Cardiac fibroblast (primary cell): Measurements from ENCODE around the gene TTLL12.

Source experiments
- DNase-seq, 2 donors: peaks; one replicate each; pipeline versions ENCODE4 v3.0.0 to v3.0.0-alpha.2; 2010; ENCODE audit warnings: low read depth in 2 of 2
- H3K4me3 ChIP-seq, 2 donors: replicated peaks in 1 of 2; 1 replicate in 1 of 2; 2 replicates in 1 of 2; pipeline ENCODE4 v1.5.1; 2011; ENCODE audit warnings: low read depth in 2 of 2, low read length in 2 of 2, mild to moderate bottlenecking in 2 of 2, moderate library complexity in 1 of 2
- CTCF ChIP-seq: IDR thresholded peaks from one replicate; pipeline ENCODE4 v1.5.1; 2011; ENCODE audit warnings: low read depth, mild to moderate bottlenecking, low read length, inconsistent platforms

Gene TTLL12

GRCh38 chr22:43181321-43182076 lies 5.4 kb downstream of the TTLL12 start:
- TF ChIP-seq CTCF: no peak
- H3K4me3 ChIP-seq: no peak overlapping the region

GRCh38 chr22:43180670-43181069 lies 6.3 kb downstream of the TTLL12 start:
- DNase-seq: no peak
- H3K4me3 ChIP-seq: no peak overlapping the region
- TF ChIP-seq CTCF: no peak

More at GRCh38 chr22:43181321-43182076, 5.4 kb downstream of the TTLL12 start:
- DNase-seq: no peak

GRCh38 chr22:43179911-43180195 lies 7.1 kb downstream of the TTLL12 start:
- no peak overlapping the region for H3K4me3 ChIP-seq
- no peak for TF ChIP-seq CTCF
- DNase-seq: no peak

GRCh38 chr22:43179146-43179910 lies 7.6 kb downstream of the TTLL12 start:
- no peak for DNase-seq
- TF ChIP-seq CTCF: no peak
- no peak overlapping the region for H3K4me3 ChIP-seq

- TF ChIP-seq CTCF: no peak
- H3K4me3 ChIP-seq: no peak overlapping the region
- no peak for DNase-seq
These were observed 9.5 kb downstream of the TTLL12 start for GRCh38 chr22:43177479-43177878.

- H3K4me3 ChIP-seq: no peak overlapping the region
- TF ChIP-seq CTCF: no peak
- DNase-seq: no peak
These were observed 10.8 kb downstream of the TTLL12 start for GRCh38 chr22:43176090-43176489.
